ENCODE data around the gene S100A10. TPM values are rescaled to one million over a fixed set of nuclear protein-coding genes. Genes with fewer than 3 reads are reported as not detected.

The S100A10 gene
- total and polyA plus RNA-seq, 2 experiments from 2014 or later: 35.9 to 634 TPM

DNA sequence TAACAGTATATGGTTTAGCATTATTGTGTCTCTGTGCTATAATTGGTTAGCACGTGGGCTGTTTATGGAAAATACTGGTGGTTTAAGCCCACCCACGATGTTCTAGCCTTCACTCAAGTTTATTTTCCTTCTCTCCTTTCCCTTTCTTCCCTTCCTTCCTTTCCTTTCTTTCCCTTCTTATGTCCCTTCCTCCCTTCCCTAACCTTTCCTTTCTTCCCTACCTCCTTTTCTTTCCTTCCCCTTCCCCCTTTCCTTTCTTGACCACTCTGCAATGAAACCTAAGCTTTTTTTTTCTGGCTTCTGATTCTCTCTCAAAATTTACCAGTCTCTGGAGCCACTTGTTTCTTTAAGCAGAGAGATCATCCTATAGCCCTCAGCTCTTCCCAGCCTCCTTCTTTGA is 13.4 kb upstream of the S100A10 start:
- no peaks in the 10 kb centered on the region for H3K9me3 Mint-ChIP-seq
- H3K9me2 ChIP-seq (ENCODE audit: insufficient read depth): no peaks in the 10 kb centered on the region
- H3K36me3 ChIP-seq (ENCODE audit: insufficient read depth): no peaks in the 10 kb centered on the region
- no peaks in the 10 kb centered on the region for H3F3A ChIP-seq (replicated peaks; ENCODE audit: low read depth)
- H3K36me3 Mint-ChIP-seq (ENCODE audit: low read depth): no peaks in the 10 kb centered on the region
- DNase-seq (ENCODE audit: low spot score): no peak
- no peak overlapping the region for H3K27ac ChIP-seq (ENCODE audit: low read depth)
- no peaks in the 10 kb centered on the region; the same call in 1 of the 2 replicates for H4K20me1 ChIP-seq (replicated peaks; ENCODE audit: insufficient read depth)
- no peak for ATAC-seq
- no peaks in the 10 kb centered on the region for H3K27me3 ChIP-seq (ENCODE audit: insufficient read depth)
- H2AFZ ChIP-seq: peak overlapping the region; percentile 72; the same call in 1 of the 2 replicates
- no peak overlapping the region for H3K4me2 ChIP-seq
- no peak overlapping the region for H3K4me3 ChIP-seq
- no peaks in the 10 kb centered on the region for H3K79me2 ChIP-seq (replicated peaks; ENCODE audit: insufficient read depth)
- H3K27me3 Mint-ChIP-seq (ENCODE audit: insufficient read depth, low read depth, poor library complexity): peaks cover 1% of the 10 kb centered on the region
- H3K4me1 Mint-ChIP-seq: no peaks in the 10 kb centered on the region
- H3K4me1 ChIP-seq (ENCODE audit: insufficient read depth): no peaks in the 10 kb centered on the region
- no peak overlapping the region for H3K4me3 Mint-ChIP-seq
- TF ChIP-seq CREB1 (CRISPR knock-in tag; IDR thresholded peaks at IDR 0.05; ENCODE audit: low read depth): no peak
- TF ChIP-seq, protein P1, sequence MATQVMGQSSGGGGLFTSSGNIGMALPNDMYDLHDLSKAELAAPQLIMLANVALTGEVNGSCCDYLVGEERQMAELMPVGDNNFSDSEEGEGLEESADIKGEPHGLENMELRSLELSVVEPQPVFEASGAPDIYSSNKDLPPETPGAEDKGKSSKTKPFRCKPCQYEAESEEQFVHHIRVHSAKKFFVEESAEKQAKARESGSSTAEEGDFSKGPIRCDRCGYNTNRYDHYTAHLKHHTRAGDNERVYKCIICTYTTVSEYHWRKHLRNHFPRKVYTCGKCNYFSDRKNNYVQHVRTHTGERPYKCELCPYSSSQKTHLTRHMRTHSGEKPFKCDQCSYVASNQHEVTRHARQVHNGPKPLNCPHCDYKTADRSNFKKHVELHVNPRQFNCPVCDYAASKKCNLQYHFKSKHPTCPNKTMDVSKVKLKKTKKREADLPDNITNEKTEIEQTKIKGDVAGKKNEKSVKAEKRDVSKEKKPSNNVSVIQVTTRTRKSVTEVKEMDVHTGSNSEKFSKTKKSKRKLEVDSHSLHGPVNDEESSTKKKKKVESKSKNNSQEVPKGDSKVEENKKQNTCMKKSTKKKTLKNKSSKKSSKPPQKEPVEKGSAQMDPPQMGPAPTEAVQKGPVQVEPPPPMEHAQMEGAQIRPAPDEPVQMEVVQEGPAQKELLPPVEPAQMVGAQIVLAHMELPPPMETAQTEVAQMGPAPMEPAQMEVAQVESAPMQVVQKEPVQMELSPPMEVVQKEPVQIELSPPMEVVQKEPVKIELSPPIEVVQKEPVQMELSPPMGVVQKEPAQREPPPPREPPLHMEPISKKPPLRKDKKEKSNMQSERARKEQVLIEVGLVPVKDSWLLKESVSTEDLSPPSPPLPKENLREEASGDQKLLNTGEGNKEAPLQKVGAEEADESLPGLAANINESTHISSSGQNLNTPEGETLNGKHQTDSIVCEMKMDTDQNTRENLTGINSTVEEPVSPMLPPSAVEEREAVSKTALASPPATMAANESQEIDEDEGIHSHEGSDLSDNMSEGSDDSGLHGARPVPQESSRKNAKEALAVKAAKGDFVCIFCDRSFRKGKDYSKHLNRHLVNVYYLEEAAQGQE (IDR thresholded peaks at IDR 0.05; ENCODE audit: unreplicated experiment): no peak
- TF ChIP-seq EZH2 (IDR thresholded peaks at IDR 0.05; ENCODE audit: low read depth, unreplicated experiment): no peak
- TF ChIP-seq POLR2AphosphoS5 (IDR thresholded peaks at IDR 0.05; ENCODE audit: low read depth): no peak
- TF ChIP-seq EZH2phosphoT487 (IDR thresholded peaks at IDR 0.05; ENCODE audit: unreplicated experiment): no peak
- no peak for TF ChIP-seq ZNF114 (CRISPR knock-in tag; IDR thresholded peaks at IDR 0.05)
- no peak overlapping the region for H3K27ac Mint-ChIP-seq

DNA sequence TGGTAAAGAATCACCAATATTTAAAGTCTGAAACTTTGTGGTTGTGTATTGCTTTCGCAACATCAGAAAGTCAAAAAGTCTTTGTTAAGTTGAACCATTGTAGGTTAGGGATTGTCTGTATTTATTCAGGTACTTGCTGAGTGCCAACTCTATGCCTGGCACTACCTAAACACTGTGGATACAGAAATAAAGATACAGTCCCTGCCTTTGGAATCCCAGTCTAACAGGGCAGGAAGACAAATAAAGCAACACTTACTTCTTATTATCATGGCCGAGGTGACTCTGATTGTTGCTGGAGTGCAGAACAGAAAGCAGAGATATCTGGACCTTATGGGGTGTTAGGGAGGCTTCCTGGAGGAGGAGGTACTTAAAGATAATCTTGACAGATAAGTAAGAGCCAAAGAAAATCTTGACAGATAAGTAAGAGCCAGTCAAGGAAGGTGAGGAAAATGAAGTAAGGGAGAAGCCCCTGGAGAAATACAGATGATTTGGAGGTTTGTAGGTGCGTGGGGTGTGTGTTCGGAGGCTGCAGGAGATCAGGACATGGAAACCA is 11.8 kb upstream of the S100A10 start:
- Histone ChIP-seq H4K20me1 (replicated peaks; ENCODE audit: insufficient read depth) (no peaks in the 10 kb centered on the region), H3K4me2 (no peak overlapping the region), H3K4me3 (no peak overlapping the region), H3K27me3 (ENCODE audit: insufficient read depth) (no peaks in the 10 kb centered on the region), H3K36me3 (ENCODE audit: insufficient read depth) (no peaks in the 10 kb centered on the region), H3K9me2 (ENCODE audit: insufficient read depth) (no peaks in the 10 kb centered on the region), H3F3A (replicated peaks; ENCODE audit: low read depth) (0 out of 2 replicates have a peak, but pooled peaks cover 2% of the 10 kb centered on the region), H2AFZ (0 out of 2 replicates have a peak overlapping the region, but pooled peaks have one; percentile 52), H3K4me1 (ENCODE audit: insufficient read depth) (peaks cover 11% of the 10 kb centered on the region), H3K79me2 (replicated peaks; ENCODE audit: insufficient read depth) (no peaks in the 10 kb centered on the region), H3K27ac (ENCODE audit: low read depth) (no peak overlapping the region)
- Mint-ChIP-seq H3K4me3 (no peak overlapping the region), H3K4me1 (peaks cover 11% of the 10 kb centered on the region), H3K9me3 (no peaks in the 10 kb centered on the region), H3K36me3 (ENCODE audit: low read depth) (no peaks in the 10 kb centered on the region), H3K27me3 (ENCODE audit: insufficient read depth, low read depth, poor library complexity) (peaks cover 1% of the 10 kb centered on the region), H3K27ac (no peak overlapping the region)
- no peak for DNase-seq (ENCODE audit: low spot score)
- no peak for ATAC-seq
- no peak for TF ChIP-seq ZNF114 (CRISPR knock-in tag; IDR thresholded peaks at IDR 0.05)
- TF ChIP-seq, protein P2, sequence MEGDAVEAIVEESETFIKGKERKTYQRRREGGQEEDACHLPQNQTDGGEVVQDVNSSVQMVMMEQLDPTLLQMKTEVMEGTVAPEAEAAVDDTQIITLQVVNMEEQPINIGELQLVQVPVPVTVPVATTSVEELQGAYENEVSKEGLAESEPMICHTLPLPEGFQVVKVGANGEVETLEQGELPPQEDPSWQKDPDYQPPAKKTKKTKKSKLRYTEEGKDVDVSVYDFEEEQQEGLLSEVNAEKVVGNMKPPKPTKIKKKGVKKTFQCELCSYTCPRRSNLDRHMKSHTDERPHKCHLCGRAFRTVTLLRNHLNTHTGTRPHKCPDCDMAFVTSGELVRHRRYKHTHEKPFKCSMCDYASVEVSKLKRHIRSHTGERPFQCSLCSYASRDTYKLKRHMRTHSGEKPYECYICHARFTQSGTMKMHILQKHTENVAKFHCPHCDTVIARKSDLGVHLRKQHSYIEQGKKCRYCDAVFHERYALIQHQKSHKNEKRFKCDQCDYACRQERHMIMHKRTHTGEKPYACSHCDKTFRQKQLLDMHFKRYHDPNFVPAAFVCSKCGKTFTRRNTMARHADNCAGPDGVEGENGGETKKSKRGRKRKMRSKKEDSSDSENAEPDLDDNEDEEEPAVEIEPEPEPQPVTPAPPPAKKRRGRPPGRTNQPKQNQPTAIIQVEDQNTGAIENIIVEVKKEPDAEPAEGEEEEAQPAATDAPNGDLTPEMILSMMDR (conservative IDR thresholded peaks at IDR 0.05; ENCODE audit: low read depth in 2 of 2): no peak
- TF ChIP-seq, protein P3, sequence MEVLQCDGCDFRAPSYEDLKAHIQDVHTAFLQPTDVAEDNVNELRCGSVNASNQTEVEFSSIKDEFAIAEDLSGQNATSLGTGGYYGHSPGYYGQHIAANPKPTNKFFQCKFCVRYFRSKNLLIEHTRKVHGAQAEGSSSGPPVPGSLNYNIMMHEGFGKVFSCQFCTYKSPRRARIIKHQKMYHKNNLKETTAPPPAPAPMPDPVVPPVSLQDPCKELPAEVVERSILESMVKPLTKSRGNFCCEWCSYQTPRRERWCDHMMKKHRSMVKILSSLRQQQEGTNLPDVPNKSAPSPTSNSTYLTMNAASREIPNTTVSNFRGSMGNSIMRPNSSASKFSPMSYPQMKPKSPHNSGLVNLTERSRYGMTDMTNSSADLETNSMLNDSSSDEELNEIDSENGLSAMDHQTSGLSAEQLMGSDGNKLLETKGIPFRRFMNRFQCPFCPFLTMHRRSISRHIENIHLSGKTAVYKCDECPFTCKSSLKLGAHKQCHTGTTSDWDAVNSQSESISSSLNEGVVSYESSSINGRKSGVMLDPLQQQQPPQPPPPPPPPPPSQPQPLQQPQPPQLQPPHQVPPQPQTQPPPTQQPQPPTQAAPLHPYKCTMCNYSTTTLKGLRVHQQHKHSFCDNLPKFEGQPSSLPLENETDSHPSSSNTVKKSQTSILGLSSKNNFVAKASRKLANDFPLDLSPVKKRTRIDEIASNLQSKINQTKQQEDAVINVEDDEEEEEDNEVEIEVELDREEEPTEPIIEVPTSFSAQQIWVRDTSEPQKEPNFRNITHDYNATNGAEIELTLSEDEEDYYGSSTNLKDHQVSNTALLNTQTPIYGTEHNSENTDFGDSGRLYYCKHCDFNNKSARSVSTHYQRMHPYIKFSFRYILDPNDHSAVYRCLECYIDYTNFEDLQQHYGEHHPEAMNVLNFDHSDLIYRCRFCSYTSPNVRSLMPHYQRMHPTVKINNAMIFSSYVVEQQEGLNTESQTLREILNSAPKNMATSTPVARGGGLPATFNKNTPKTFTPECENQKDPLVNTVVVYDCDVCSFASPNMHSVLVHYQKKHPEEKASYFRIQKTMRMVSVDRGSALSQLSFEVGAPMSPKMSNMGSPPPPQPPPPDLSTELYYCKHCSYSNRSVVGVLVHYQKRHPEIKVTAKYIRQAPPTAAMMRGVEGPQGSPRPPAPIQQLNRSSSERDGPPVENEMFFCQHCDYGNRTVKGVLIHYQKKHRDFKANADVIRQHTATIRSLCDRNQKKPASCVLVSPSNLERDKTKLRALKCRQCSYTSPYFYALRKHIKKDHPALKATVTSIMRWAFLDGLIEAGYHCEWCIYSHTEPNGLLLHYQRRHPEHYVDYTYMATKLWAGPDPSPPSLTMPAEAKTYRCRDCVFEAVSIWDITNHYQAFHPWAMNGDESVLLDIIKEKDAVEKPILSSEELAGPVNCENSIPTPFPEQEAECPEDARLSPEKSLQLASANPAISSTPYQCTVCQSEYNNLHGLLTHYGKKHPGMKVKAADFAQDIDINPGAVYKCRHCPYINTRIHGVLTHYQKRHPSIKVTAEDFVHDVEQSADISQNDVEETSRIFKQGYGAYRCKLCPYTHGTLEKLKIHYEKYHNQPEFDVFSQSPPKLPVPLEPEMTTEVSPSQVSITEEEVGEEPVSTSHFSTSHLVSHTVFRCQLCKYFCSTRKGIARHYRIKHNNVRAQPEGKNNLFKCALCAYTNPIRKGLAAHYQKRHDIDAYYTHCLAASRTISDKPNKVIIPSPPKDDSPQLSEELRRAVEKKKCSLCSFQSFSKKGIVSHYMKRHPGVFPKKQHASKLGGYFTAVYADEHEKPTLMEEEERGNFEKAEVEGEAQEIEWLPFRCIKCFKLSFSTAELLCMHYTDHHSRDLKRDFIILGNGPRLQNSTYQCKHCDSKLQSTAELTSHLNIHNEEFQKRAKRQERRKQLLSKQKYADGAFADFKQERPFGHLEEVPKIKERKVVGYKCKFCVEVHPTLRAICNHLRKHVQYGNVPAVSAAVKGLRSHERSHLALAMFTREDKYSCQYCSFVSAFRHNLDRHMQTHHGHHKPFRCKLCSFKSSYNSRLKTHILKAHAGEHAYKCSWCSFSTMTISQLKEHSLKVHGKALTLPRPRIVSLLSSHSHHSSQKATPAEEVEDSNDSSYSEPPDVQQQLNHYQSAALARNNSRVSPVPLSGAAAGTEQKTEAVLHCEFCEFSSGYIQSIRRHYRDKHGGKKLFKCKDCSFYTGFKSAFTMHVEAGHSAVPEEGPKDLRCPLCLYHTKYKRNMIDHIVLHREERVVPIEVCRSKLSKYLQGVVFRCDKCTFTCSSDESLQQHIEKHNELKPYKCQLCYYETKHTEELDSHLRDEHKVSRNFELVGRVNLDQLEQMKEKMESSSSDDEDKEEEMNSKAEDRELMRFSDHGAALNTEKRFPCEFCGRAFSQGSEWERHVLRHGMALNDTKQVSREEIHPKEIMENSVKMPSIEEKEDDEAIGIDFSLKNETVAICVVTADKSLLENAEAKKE (CRISPR knock-in tag; IDR thresholded peaks at IDR 0.05): no peak
